ENCODE results near the gene MTERF4. TPM values are rescaled to one million over a fixed set of nuclear protein-coding genes. Genes with fewer than 3 reads are reported as not detected.

The MTERF4 gene
- total and polyA plus RNA-seq, 7 donors: 18.9 to 47.9 (median 29.1) TPM

DNA sequence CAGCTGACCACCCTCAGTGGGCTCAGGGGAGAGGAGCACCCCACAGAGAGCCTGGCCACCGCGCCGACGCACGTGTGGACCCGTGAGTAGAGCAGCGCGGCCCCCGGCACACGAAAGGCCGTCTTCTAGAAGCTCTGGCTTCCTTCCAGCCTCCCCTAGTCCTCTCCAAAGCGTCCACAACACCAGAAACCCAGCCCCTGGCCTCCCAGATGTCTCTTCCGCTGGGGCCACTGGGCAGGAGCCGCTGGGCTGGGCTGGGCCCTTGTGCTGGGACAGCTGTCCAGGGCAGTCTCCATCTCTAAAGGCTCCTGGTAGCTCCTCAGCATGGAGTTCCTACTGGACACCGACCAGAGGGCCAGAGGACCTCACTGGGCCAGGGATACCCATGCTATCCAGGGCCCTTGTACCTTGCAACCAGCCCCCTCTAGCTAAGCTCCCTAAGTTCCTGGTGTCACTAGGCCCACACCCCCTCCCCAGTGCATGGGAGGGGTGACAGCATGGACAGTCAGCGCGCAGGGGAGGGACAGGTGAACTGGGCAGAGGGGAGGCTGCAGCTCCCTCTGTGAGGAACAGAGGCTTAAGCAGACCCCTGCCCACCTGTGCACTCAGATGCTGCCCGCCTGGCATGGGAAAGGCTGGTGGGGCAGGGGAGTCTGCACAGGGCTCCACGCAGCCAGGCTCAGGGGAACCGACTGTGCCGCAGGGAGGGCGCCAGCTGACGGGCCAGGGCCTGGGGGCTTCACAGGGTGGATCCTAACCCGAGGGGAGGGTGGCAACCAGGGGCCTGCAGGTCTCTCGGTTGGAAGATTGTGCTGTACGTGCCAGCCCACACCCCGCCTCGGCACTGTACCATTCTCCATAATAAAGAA, 32.9 kb downstream of the MTERF4 start:
- H3K36me3 ChIP-seq: peaks cover 0 to 2% (median 0%) of the 10 kb centered on the region in 4 donors
- H3K27me3 ChIP-seq: peaks cover 0 to 45% (median 24%) of the 10 kb centered on the region in 3 donors
- no peak overlapping the region for H3K4me3 ChIP-seq
- WGBS, 2 donors: 88 to 93% methylated on average over 28 of the region's 28 CpGs
- H3K4me1 ChIP-seq: peaks cover 0 to 2% (median 0%) of the 10 kb centered on the region in 4 donors
- no peak for TF ChIP-seq POLR2AphosphoS5 (IDR thresholded peaks at IDR 0.05)
- TF ChIP-seq EP300 (IDR thresholded peaks at IDR 0.05): no peak
- TF ChIP-seq POLR2A (IDR thresholded peaks at IDR 0.05): no peak
- DNase-seq: no peak
- intact Hi-C loops (cut with DNase I): no loop called here
- no peak overlapping the region for H3K27ac ChIP-seq
- H3K9me3 ChIP-seq: no peaks in the 10 kb centered on the region

DNA sequence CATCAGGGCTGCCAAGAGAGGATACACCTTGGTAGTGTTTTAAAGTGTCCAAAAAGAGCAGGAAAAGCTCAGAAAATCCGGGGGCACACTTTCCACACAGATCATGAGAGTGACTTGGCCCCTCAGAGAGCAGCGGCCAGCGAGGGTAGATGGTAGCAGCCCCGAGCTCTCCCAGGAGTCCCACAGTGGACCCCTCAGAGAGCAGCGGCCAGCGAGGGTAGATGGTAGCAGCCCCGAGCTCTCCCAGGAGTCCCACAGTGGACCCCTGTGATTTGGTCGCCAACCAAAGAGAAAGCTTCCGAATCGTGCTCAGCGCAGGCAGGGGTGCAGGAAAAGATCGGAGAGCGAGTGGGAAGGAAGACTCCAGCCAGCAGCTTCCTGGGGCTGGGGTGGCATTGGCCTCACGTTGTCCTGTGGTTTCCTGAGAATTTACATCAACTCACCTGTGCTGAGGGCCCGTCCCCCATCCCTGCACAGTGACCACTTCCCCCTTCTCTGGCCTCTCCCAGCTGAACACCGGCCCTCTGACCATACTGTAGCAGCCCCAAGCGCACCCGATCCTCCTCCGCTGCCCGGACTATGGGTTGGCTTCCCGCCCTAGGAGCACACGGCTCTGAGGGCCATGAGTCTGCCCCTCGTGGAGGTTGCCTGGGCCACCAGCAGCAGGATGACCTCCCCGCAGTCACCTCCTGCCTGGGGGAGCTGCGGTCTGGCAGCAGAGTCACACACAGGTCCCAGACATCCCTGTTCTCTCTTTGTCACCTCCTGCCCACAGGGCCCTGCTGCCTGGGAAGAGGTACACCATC, 33.7 kb downstream of the MTERF4 start:
- H3K36me3 ChIP-seq: no peaks in the 10 kb centered on the region
- intact Hi-C loops (cut with DNase I): no loop called here
- WGBS, 2 donors: 80 to 85% methylated on average over 25 of the region's 25 CpGs

DNA sequence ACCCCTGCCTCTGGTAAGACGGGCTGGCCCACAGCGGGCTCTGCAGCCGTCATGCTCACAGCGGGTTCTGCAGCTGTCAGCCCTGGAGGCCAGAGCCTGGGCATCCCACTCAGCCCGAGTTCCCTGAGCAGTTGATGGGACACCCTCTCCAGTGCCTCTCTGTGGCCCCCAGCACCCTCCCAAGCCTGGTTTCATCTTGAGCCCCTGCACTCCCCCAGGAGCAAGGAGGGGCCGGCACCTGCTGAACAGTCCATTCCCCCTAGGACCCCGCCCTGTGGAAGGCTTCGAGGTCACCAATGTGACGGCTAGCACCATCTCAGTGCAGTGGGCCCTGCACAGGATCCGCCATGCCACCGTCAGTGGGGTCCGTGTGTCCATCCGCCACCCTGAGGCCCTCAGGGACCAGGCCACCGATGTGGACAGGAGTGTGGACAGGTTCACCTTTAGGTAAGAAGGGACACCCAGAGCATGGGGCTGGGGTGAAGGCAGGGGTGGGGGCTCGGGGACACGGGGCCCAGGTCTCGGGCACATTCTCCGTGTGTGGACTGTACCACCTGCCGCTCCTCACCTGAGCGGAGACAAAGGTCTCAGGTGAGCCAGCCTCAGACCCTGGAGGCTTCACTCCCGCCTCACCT, 34.5 kb downstream of the MTERF4 start:
- TF ChIP-seq POLR2AphosphoS5 (IDR thresholded peaks at IDR 0.05) (no peak), EP300 (IDR thresholded peaks at IDR 0.05) (no peak)
- peak; percentile 57 for DNase-seq
- Histone ChIP-seq H3K27me3 (peaks cover 4 to 61% (median 39%) of the 10 kb centered on the region in 3 donors), H3K27ac (no peak overlapping the region), H3K36me3 (no peaks in the 10 kb centered on the region), H3K9me3 (no peaks in the 10 kb centered on the region), H3K4me1 (peaks cover 0 to 9% (median 1%) of the 10 kb centered on the region in 4 donors), H3K4me3 (no peak overlapping the region)
- 90 to 92% methylated on average over 21 of the region's 21 CpGs for WGBS, 2 donors
- intact Hi-C loops (cut with DNase I): no loop called here

More for the DNA sequence above, 33.7 kb downstream of the MTERF4 start:
- H3K4me3 ChIP-seq: no peak overlapping the region
- TF ChIP-seq POLR2AphosphoS5 (IDR thresholded peaks at IDR 0.05): no peak
- DNase-seq: peak; percentile 62
- H3K4me1 ChIP-seq: peaks cover 0 to 9% (median 1%) of the 10 kb centered on the region in 4 donors
- no peaks in the 10 kb centered on the region for H3K9me3 ChIP-seq
- H3K27me3 ChIP-seq: peaks cover 4 to 54% (median 32%) of the 10 kb centered on the region in 3 donors
- H3K27ac ChIP-seq: no peak overlapping the region

DNA sequence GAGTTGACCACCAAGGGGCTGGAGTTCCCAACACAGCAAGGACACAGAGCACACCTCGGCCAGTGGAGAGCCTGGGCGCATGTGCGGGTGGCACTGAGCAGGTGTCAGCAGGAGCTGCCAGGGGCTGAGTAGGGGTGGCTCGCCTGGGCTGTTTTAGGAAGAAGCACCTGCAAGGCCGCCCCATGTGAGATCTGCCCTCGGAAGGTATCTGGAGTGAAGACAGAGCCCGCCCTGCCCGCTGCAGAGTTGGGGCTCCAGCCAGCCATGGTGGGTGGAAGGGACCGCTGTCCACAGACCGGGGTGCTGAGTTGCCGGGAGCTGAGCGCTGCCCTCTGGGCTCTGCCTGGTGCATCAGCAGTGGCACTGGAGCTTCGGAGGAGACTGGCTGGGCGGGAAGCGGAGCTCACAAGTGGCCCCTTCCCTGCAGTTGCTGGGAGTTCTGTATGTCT, 35.2 kb downstream of the MTERF4 start:
- Histone ChIP-seq H3K9me3 (no peaks in the 10 kb centered on the region), H3K4me3 (no peak overlapping the region), H3K27me3 (peaks cover 4 to 57% (median 37%) of the 10 kb centered on the region in 3 donors), H3K27ac (no peak overlapping the region), H3K36me3 (no peaks in the 10 kb centered on the region), H3K4me1 (peaks cover 0 to 9% (median 1%) of the 10 kb centered on the region in 4 donors)
- TF ChIP-seq EP300 (IDR thresholded peaks at IDR 0.05): no peak
- no peak for TF ChIP-seq POLR2A (IDR thresholded peaks at IDR 0.05)
- no peak for TF ChIP-seq POLR2AphosphoS5 (IDR thresholded peaks at IDR 0.05)
- TF ChIP-seq, protein P1, sequence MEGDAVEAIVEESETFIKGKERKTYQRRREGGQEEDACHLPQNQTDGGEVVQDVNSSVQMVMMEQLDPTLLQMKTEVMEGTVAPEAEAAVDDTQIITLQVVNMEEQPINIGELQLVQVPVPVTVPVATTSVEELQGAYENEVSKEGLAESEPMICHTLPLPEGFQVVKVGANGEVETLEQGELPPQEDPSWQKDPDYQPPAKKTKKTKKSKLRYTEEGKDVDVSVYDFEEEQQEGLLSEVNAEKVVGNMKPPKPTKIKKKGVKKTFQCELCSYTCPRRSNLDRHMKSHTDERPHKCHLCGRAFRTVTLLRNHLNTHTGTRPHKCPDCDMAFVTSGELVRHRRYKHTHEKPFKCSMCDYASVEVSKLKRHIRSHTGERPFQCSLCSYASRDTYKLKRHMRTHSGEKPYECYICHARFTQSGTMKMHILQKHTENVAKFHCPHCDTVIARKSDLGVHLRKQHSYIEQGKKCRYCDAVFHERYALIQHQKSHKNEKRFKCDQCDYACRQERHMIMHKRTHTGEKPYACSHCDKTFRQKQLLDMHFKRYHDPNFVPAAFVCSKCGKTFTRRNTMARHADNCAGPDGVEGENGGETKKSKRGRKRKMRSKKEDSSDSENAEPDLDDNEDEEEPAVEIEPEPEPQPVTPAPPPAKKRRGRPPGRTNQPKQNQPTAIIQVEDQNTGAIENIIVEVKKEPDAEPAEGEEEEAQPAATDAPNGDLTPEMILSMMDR (IDR thresholded peaks at IDR 0.05): no peak
- DNase-seq: peak; percentile 64
- intact Hi-C loops (cut with DNase I): no loop called here
- 80 to 84% methylated on average over 15 of the region's 15 CpGs for WGBS, 2 donors

DNA sequence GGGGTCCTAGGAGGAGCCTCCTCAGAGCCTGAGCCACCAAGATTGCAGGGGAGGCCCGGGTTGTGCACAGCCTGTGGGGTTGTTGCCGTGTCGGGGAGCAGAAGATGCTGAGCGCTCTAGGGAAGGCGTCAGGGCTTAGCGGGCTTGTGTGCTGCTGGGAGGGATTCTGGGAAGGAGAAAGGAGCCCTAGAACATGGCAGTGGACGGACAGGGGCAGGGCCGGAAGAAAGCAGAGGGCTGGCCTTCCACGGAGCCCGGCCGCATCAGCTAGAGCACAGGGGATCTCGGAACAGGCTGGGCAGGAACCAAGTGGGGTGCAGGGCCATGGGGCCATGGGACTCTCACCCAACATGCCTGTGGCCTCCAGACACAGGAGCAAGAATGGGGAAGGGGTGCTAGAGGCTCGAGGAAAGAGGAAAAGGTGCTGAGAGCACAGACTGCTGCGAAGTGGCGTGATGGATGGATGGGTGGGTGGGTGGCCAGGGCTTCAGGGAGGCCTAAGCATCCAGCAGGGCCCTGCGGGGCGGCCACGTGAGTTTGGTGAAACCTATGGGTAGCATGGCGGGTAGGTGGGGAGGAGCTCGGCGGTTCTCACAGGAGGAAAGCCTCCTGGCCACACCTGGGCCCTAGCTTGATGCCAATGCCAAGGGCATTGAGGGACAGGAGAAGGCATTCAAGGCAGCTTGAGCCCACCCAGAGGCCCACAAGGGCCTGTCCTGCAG, 35.8 kb downstream of the MTERF4 start:
- H3K36me3 ChIP-seq: no peaks in the 10 kb centered on the region
- no peaks in the 10 kb centered on the region for H3K9me3 ChIP-seq
- H3K27ac ChIP-seq: no peak overlapping the region
- H3K4me3 ChIP-seq: no peak overlapping the region
- peak; percentile 46 for DNase-seq
- peaks cover 0 to 9% (median 1%) of the 10 kb centered on the region in 4 donors for H3K4me1 ChIP-seq
- intact Hi-C loops (cut with DNase I): no loop called here
- 93 to 94% methylated on average over 21 of the region's 21 CpGs for WGBS, 2 donors
- peaks cover 4 to 51% (median 31%) of the 10 kb centered on the region in 3 donors for H3K27me3 ChIP-seq
- TF ChIP-seq POLR2AphosphoS5 (IDR thresholded peaks at IDR 0.05) (no peak), EP300 (IDR thresholded peaks at IDR 0.05) (no peak), POLR2A (IDR thresholded peaks at IDR 0.05) (no peak)
- TF ChIP-seq, protein P1 (IDR thresholded peaks at IDR 0.05): no peak
